ENCODE results near the gene TTYH3.
A peak's percentile ranks its signal among the peaks of the same experiment; 100 is the strongest.

The TTYH3 gene

DNA sequence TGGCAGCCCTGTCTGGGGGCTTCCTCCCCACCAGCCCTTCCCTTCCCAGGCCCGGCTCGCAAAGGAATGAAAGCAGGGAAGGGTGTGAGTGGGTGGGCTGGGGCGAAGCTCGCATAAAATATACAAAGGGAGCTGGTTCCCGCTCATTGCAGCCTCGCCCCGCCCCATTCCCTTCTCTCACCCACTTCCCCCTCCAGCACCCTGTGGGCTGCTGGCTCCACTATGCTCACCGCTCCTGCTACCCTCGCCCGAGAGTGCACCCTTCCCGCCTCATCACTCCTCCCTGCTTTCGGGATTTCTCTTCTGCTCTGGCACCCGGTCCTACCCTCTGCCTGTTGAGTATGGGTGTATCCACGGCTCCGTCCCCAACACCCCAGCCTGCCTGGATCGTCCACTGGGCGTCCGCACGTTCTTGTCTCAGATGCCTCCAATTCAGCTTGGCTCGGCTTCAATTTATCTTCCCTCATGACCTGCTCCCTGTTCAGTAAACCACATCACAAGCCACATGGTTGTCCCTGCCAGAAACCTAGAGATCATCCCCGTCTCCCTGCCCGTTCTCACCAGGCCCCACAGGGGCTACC is 14.4 kb upstream of the TTYH3 start:
- no peak for DNase-seq

DNA sequence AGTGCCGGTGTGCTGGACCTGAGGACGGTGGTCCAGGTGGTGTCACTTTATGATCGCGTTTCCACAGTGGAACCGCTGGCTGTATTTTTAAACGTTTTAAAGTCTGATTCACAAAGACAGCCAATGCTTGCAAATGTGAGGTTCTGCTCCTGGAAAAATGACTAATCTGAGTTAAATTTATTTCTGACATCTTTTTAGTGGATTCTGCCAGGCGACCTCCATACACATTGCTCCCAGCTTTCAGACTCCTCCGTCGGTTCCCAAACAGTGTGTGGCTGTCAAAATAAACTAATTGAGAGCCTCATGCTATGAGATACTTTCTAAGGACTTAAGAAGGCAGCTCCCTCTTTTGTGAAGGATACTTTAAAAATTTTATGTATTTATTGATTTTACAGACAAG is 12.7 kb upstream of the TTYH3 start:
- no peak for DNase-seq

DNA sequence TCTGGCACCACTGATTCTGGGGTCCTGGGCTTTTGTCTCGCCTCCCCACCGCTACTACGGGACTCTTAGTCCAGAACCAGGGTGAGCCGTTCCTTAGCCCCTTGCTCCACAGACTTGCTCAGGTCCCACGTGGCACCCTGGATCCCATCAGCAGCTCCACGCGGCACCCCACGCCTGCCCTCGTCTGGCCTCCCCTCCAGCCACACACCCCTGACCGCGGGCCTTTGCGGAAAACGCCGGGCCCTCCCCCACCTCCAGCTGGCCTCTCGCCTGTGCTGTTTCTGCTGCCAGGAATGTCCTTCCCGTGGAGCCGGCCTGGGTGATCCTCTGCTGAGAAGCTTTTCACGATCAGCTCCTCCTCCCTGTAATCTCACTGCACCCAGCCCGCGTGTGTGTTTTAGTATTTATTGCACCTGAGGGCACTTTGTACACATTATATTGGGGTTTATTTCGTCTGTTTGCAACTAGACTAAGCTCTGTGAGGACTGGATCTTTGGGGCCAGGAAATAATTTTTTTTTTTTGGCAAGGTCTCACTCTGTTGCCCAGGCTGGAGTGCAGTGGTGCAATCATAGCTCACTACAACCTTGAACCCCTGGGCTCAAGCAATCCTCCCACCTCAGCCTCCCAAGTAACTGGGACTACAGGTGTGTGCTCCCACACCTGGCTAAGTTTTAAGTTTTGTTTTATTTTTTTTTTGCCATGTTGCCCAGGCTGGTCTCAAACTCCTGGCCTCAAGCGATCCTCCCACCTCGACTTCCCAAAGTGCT is 10.5 kb upstream of the TTYH3 start:
- no peak for DNase-seq

DNA sequence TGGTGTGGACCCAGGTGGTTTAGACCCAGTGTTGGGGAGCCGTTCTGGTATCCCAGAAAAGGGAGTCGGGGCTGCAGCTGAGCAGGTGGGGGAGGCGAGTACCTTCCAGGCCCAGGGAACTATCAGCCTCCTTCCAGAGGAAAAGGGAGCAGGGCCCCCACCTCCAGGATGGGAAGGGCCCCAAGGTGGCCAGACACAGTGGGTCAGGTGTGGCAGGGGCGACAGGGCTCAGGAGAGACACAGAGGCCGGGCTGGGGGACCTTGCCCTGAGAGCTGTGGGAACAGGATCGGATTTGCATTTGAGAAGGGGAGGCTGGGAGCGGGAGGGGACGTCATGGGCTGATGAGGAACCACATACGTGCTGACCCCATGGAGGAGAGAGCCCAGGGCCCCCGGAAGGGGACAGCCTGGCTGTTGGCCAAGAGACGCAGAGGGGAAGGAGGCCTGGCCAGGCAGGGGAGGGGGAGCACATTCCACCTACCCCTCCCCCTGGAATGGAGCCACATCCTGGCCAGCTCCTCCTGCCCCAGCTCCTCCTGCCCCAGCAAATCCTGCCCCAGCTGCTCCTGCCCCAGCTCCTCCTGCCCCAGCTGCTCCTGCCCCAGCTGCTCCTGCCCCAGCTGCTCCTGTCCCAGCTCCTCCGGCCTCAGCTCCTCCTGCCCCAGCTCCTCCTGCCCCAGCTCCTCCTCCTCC is 9.7 kb upstream of the TTYH3 start:
- DNase-seq: no peak

DNA sequence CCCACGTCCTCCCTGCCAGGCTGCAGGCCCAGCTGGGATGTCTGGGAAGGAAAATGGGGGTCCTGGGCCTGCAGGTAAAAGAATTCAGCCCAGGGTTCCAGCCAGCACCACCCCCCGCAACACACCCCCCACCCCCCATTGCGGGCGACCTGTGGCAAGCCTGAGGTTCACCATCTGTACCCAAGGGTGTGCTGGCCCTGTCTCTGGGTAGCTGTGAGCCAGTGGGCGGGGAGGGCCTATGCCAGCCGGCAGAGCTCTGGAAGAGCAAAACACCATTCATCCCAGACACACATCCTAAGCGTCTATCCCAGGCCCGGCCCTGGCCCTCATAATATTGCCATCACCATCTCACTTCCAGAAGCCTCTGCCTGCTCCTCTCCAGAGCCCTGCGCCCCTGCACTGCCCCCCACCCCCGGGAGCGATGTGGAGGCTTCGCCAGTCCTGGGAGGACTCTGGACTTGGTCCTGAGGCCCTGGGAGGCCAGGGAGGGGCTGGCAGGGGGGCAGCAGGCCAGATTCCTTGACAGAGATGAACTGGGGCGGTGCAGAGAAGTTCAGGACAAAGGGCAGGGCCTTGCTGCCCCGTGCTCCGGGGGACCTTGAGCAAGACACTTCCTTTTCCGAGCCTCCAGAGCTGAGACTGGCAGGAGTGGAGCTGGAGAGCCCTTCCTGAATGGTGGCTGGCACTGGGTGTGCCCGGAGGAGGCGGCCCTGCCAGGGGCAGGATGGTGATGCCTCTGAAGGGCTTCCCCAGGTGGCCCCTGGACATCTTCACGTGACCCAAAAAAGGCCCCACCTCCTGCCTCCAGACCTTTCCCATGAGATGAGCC is 8.7 kb upstream of the TTYH3 start:
- no peak for DNase-seq

DNA sequence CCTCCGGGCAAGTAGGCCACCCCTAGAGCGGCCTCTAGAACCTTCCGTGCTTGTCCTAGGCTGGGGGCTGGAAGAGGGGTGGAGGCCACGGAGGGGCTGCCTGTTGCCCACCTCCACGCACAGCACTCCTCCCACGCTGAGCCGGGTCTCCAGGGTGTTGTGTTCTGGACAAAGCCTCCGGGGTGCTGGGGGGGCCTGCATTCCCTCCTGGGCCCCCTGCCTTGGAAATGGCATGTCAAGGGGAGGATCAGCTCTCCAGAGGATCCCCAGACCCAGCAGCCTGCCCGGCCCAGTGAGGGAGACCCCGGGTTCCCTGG is 8.1 kb upstream of the TTYH3 start:
- no peak for DNase-seq

DNA sequence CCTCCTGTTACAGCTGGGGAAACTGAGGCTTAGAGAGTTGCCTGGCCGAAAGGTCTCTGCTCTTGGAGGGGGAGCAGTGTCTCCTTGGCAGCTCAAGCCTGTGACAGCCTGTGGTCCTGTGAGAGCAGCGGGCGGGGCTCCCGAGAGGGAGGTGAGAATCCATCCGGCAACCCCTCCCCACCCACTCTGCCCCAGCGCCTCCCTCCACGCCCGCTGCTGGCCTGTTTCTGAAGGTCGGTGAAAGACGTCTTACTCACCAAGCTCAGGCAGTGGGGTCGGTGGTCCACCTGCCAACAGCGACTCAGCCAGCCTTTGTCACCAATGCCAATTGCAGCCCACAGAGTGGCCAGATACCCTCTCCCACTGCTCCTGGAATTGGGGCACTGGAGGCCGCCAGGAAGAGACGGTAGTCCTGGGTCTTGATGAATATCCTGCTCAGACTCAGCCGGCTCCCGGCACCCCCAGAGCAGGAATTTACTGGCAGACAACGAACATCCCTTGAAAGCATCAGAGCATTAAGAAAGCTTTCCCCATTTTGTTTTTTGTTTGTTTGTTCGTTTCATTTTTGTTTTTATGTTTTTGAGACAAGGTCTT is 7.4 kb upstream of the TTYH3 start:
- no peak for DNase-seq

DNA sequence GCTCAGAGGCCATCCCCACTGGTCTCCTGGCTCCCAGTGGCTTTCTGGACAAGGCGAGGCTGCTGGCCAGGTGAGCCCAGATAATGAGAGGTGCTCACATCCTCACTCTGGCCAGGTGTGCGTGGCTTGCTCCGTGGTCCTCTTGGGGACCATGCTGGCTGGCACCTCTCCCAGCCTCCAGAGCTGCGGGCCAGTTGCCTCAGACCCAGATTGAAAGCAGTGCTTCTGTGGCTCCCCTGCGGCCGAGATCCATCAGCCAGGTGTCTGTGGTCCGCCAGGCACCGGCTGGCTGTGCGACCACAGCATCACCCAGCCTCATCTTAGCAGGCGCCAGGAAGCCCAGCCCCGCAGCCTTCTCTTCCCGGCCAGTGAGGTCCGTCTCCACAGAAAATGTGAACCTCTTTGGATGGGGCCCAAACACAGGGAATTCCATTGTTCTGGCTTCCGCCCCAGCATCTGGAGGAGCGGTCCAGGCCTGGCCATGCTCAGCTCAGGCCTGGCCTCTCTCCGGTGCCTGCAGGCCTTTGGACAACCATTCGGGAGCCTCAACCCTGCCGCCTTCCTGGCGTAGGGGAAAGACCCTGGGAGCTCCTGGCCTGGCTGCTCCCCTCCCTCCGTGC is 5.2 kb upstream of the TTYH3 start:
- no peak for DNase-seq

DNA sequence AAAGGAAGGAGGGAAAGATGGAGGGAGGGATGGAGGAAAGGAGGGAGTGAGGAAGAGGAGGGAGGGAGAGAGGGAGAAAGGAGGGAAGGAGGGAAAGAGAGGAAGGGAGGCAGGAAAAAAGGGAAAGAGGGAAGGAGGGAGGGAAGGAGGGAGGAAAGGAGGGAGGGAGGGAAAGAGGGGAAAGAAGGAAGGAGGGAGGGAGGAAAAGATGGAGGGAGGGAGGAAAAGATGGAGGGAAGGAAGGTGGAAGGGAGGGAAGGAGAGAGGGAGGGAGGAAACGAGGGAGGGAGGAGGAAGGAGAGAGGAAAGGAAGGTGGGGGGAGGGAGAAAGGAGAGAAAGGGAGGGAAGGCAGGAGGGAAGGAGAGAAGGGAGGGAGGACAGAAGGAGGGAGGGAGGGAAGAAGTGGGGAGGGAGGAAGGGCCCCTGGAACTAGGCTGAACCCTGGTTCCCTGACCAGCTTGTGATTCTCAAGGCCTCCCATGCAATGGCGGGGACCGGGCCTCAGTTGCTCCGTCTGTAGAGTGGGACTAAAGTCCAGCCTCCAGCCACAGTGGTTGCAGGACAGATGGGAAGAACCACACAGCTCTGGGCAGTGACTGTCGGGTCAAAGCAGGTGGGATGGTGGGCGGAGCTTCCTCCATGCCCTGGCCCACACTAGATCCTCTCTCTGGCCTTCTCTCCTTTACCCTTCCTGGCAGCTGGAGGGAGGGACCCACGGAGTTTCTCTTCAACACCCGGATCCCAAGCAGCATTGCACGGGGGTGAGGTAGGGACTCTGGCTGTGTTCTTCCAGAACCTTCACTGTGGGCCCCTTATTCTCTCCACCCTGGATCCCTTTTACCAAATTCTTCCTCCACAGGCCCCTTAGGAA is 4.3 kb upstream of the TTYH3 start:
- DNase-seq: no peak

DNA sequence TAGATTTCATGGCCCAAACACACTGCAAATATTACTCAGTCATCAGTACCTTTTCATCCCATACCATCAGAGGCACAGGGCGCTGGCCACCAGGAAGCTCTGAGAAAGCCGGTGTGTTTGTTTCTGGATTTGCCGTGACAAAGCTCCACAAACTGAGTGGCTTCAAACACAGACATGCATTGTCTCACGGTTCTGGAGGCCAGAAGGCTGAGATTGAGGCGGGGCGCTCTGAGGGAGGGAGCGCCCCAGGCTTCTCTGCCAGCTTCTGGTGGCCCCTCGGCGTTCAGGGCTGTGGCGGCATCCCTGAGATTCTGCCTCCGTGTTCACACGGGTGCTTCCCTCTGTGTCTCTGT is 3.7 kb upstream of the TTYH3 start:
- DNase-seq: no peak

DNA sequence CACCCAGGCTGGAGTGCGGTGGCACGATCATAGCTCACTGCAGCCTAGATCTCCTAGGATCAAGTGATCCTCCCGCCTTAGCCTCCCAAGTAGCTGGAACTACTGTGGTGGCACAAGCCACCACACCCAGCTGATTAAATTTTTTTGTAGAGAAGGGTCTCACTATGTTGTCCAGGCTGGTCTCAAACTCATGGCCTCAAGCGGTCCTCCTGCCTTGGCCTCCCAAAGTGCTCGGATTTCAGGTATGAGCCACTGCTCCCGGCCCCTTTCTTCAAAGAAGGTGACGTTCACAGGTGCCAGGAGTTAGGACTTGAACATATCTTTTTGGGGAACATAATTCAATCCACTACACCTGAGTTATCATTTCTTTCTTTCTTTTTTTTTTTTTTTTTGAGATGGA is 2.9 kb upstream of the TTYH3 start:
- DNase-seq: no peak

DNA sequence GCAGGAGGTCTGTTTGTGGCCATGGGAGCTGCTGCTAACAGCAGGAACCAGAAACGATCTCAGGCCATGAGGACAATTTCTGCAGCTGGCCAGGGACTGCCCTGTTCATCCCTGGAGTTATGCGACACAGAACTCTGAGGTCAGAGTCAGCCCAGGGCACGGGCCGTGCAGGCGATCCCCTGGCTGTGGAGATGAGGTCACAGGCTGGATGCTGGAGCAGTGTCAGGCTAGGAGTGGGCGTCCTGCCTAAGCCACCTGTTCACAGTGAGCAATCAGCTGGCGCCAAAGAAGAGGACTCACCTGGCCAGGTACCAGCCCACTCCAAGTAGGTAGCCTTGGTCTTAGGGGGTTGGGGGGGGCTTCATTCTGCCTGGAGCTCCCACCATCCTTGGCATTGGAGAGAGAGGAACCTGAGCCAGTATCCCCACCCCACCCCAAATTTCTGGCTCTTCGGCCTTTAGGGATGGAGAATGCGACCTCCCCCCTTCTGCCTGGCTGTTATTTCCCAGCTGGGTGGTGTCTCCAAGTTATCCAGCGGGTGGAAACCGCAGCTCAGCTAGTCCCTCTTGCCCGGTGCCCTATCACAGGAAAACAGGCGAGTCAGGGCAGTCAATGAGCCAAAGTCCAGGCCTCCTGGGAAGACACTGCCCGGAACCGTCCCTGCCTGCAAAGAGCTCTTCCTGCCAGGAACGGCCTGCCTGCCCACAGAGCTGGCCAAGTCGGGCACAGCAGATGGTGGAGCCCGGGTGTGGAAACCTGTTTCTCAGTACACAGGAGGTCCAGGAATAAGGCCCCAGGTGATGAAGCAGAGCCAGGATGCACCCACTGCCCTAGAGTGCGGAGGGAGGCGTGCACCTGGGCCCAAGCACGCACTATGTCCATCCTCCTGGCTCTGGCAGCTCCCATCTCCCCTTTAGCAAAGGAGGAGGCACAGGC is 1.8 kb upstream of the TTYH3 start:
- DNase-seq: no peak

DNA sequence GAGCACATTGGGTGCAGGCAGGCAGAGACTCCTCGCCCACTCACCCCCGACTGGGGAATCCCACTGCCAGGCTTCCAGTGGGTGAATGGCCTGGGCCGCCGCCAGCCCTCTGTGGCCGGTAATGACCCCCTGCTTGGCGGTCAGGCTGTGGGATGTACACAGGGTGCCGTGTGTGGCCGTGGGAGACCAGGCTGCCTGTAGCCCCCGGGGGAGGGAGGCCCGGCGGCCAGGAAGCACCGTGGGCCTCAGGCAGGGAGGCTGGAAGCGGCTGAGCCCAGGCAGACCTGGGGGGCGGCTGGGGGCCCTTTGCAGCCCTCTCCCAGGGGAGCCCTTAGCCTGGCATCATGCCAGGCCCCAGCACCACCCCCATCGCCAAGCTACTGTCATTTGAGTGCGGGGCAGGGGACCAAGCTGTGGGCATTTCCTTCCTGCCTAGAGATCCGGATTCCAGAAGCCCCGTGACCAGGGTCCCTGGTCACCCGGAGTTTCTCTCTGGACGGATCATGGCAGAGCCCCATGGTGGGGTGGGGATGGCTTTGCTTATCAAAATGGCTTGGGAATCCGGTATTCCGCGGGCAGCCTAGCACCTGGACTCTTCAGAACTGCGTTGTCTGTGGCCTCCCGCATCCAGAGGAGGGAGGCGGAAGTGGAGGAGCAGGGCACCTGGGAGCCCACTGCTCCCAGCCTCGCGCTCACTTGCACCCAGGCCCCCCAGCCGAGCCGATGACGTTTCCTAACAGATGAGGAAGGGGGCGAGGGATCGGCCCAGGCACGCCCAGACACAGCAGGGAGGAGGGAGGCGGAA is 1.1 kb downstream of the TTYH3 start:
- DNase-seq: peak; percentile 15

DNA sequence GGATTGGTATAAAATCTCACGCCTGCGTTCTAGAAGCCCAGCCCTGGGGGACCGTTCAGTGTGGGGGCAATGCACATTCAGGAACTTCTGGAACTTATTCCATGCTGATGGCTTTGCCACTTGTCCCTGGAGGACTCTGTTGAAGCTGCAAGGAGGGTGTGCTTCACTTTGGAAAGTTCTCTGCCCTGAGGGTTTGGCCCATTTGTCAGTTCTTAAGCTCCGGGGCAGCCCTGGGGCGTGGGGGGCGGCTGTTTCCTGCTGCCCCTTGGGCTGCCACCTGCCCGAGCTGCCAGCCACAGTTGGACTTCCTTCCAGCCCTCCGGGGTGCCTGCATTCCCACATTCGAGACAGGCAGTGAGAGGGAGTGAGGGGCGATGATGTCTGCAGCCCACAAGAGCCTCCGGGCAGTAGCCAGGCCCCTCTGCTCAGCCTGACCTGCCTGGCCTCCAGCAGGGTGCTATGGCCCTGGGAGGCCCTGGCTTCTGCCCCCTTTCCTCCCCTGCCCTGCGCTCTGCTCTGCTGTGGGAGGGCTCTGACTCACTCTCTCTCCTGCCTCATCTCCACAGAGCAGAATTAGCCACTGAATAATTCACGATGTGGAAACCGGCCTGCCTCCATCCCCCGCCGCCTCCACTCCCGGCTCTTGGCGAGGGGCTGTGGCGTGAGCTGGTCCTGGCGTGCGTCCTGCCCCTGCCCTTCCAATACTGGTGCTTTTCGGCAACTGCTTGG is 1.9 kb downstream of the TTYH3 start:
- peak; percentile 20 for DNase-seq

DNA sequence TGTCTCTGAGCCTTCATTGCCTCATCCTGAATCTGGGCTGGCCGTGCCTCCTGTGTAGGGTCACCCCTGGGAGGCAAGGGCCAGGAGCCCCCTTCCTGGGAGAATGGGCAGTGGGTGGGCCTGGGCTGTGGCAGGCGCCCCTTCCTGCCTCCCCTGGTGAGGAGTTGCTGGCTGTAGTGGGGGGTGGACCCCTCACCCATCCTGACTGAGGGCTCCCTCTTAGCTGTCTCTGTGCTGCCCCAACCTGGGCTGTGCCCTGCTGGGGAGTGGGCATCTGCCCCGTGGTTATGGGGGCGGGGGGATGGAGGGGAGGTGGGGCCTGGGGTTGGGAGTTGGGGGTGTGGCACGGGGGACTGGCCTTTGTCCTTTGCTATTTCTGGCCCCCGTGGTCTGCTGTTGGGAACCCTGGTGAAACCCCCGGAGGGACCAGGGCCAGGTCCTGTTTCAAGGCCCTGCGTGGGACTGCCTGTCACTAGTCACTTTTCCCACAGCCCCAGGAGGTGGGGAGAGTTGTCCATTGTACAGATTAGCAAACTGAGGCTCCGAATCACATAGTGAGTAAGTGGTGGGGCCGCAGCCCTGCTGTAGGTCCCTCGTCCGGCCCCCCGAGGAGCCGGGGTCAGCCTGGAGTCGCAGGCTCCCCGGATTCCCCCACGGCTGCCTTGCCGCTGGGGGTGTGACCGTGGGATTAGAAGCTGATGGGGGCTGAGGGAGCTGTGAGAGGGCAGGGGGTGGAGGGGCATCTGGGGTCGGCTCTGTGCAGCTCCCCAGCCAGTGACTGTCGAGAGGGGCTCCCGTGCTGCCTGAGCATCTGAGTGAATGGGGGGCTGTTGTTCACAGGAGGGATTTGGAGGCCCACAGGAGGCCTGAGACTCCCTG is 2.7 kb downstream of the TTYH3 start:
- DNase-seq: no peak

DNA sequence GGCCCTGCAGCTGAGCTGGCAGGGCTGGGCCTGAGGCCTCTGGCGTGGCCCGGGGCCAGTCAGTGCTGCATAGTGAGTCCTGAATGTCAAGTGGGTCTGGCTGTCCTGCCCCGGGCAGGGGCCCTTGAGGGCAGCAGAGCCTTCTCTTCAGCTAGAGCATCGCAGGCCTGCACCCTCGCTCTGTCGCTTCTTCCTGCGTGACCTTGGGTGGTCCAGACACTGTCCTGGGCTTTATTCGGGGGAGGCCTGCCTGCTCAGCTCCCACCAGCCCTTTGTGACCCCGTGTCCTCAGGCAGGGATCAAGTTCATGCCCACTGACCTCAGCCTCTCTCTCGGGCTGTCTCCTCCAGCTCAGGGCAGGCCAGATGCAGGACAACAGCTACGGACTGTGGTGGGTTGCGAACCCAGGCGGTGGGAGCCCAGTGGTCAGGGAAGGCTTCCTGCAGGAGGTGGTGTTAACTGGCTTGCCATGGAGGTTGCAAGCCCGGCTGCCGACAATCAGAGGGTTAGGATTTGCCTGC is 3.4 kb downstream of the TTYH3 start:
- no peak for DNase-seq

DNA sequence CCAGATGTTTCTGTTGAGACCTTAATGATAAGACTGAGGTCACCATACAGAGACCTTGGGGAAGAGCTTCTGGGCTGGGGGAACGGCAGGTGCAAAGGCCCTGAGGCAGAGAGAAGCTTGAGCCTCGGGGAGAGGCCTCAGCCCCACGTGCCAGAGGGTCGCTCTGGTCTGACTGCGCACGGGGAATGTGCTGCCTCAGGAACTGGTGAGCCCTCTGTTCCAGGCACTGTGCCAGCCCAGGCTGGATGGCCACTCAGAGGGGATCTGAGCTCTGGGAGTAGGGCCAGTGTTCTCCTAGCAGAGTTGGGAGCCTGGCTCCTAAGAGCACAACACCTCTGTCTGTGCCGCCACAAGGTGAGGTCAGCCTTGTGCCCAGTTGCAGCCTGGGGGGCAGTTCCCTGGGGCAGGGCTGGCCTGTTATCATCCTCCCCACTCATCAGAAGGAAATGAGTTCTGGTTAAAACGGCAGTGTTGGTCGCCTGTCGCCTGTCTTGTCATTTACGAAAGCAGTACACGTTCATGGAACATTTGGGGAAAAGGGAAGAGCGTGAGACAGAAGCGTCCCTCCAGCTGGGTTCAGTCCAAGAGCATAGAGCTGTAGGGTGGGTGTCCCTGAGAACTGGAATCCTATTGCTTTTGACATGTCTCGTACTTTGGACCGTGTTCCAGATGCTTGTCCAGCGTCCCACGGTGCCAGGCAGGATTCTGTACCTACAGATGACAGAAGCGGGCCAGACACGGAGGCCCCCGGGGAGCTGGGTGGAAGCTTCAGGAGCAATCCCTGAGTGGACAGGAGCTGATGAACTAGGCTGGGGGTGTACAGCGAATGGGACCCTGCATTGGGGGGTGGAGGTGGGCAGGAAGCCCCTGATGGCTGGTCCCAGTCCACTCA is 4.3 kb downstream of the TTYH3 start:
- DNase-seq: no peak

Data from SIG-M5 (cell line).